Heart left ventricle (tissue), 16 donors: ENCODE measurements around the gene MALSU1. TPM values are rescaled to one million over a fixed set of nuclear protein-coding genes. Genes with fewer than 3 reads are reported as not detected.
"Not testable (repeated sequence)": the region's sequence is repeated elsewhere in the genome, so short reads cannot be mapped to it uniquely, and the experiment has no call there.

Experiments used
- ATAC-seq, 4 donors: fragments of 200-7000 bp; cut with Tn5 transposase; one replicate each; pipeline ENCODE4 v1.9.1; 2020 to 2022; ENCODE audit warnings: moderate library complexity in 4 of 4, mild to moderate bottlenecking in 3 of 4, moderate number of reproducible peaks in 1 of 4
- DNase-seq, 5 donors: peaks; one replicate each; pipeline ENCODE4 v3.0.0-alpha.2; 2020
- H3K27ac ChIP-seq, 12 donors: fragments of 200-600 bp; sonication (generic) in 4 of 12; one replicate each; pipeline versions ENCODE4 v1.5.0 to v1.8.0; 2016 to 2022; ENCODE audit warnings: mild to moderate bottlenecking in 2 of 12
- H3K27me3 ChIP-seq, 9 donors: fragments of 200-600 bp; sonication (generic) in 2 of 9; one replicate each; pipeline versions ENCODE4 v1.5.1 to v1.8.0; 2016 to 2022; ENCODE audit warnings: mild to moderate bottlenecking in 3 of 9
- H3K36me3 ChIP-seq, 9 donors: fragments of 200-600 bp; sonication (generic) in 2 of 9; one replicate each; pipeline versions ENCODE4 v1.5.0 to v1.8.0; 2018 to 2022; ENCODE audit warnings: mild to moderate bottlenecking in 2 of 9
- H3K4me1 ChIP-seq, 12 donors: fragments of 200-600 bp; sonication (generic) in 4 of 12; one replicate each; pipeline versions ENCODE4 v1.5.0 to v1.8.0; 2016 to 2022; ENCODE audit warnings: mild to moderate bottlenecking in 3 of 12
- H3K4me3 ChIP-seq, 12 donors: fragments of 200-600 bp; sonication (generic) in 4 of 12; one replicate each; pipeline versions ENCODE4 v1.5.0 to v1.8.0; 2017 to 2022; ENCODE audit warnings: mild to moderate bottlenecking in 9 of 12, moderate library complexity in 4 of 12
- H3K9me3 ChIP-seq, 12 donors: fragments of 200-600 bp; sonication (generic) in 4 of 12; one replicate each; pipeline versions ENCODE4 v1.5.0 to v1.8.0; 2016 to 2022; ENCODE audit warnings: mild to moderate bottlenecking in 1 of 12
- CTCF ChIP-seq, 12 donors: fragments of 200-600 bp; sonication (generic) in 4 of 12; IDR thresholded peaks; one replicate each; pipeline versions ENCODE4 v1.5.0 to v1.8.0; 2018 to 2022; ENCODE audit warnings: antibody characterized with exemption in 12 of 12, mild to moderate bottlenecking in 5 of 12
- POLR2A ChIP-seq, 2 donors: fragments of 450-650 bp; IDR thresholded peaks; one replicate each; pipeline ENCODE4 v1.6.1; 2017; ENCODE audit warnings: antibody characterized with exemption in 2 of 2, mild to moderate bottlenecking in 2 of 2, moderate library complexity in 2 of 2
- WGBS, 4 donors: extraction: QIAGEN DNeasy Blood & Tissue Kit in 2 of 4; methylation state at CpG; one replicate each; pipeline versions ENCODE4 v1.1.5 to v1.1.7; 2013 to 2018; 5-methylcytosine and 5-hydroxymethylcytosine counted together
- intact Hi-C, 10 donors: fragments of 100-400 bp; cut with DNase I; formaldehyde crosslinking; loops; one replicate each; pipeline versions ENCODE4 v1.11.1 to v1.14.2; 2022
- polyA plus RNA-seq, 2 donors: library from polyadenylated mRNA; stranded (reverse); fragments of 200-250 nt; gene quantifications; one replicate each; pipeline ENCODE4 v1.2.3, GENCODE V29; 2013
- total RNA-seq, 9 donors: library from RNA; depleted of rRNA in 2 of 9; stranded (reverse); fragments of >200 nt in 2 of 9; fragmentation: NEBNext Ultra II Directional in 3 of 9; extraction: Animal tissue kit (Norgen Biotek cat#: 25700) in 3 of 9; gene quantifications; one replicate each; pipeline versions ENCODE4 v1.1.0 to v1.2.4, GENCODE V29; 2016 to 2023
- donor health status: ischemic (EF 13 %, LVEDD 7.1; RV severe dilation, severe dysfunction).
- donor health status: healthy with polysubstance abuse.
- donor health status: DM: no; HTN: yes; CAD: no.
- donor health status: DM: no; HTN: no; CAD: no.
- donor health status: ischemic (EF 25% LVEDD 6.9; RV normal size, moderate dysfunction).
- donor health status: ischemic (EF 25% LVEDD 5.7; RV mildly dilated, moderate dysfunction).
- donor health status: healthy.
- donor health status: DM: yes; HTN: yes; CAD: no.
- donor health status: ischemic (EF 35%, LVEDD 5.7; RV mildly dilated, moderate dysfunction).
- donor health status: nonischemic (EF 11% LVEDD 7.7; RV severe dilation, severe dysfunction).
- donor health status: DM: yes; HTN: yes; CAD: no.
- donor health status: PGD.
- donor health status: ischemic (EF 29% LVEDD 5.4; RV normal size, mild dysfunction).
- donor health status: nonischemic (EF 23%, LVEDD 6.1; RV moderate dilation, normal function).

Gene MALSU1
- total and polyA plus RNA-seq, 11 donors, result 40.3 to 128 (median 104) TPM

GRCh38 chr7:23299770-23300300 lies 696 bp downstream of the MALSU1 start:
- DNase-seq (no peak), ATAC-seq (peak in 1 of 4 donors; percentile 2)
- Histone ChIP-seq H3K4me1 (peaks cover 4 to 51% (median 26%) of the 10 kb centered on the region in 12 donors), H3K4me3 (peak overlapping the region; percentile 78 to 98 (median 86)), H3K36me3 (peaks cover 0 to 36% (median 19%) of the 10 kb centered on the region in 9 donors), H3K27ac (peak overlapping the region in 11 of 12 donors; percentile 79 to 90 (median 84)), H3K9me3 (no peaks in the 10 kb centered on the region), H3K27me3 (no peaks in the 10 kb centered on the region)
- intact Hi-C loops, result loop anchor here in 3 of 10 donors (5.0 to 10.0 kb wide), 3 partner anchors 195 to 235 kb away; partner anchors contain the start of genes TRA2A (in 2 of the 3) and KLHL7 (in 1 of the 3)
- TF ChIP-seq POLR2A (IDR thresholded peaks at IDR 0.05), result no peak
- no peak for TF ChIP-seq CTCF (IDR thresholded peaks at IDR 0.05)
- 9 to 12% (median 11%) methylated on average over 11 to 12 of the region's 12 CpGs for WGBS, 4 donors

GRCh38 chr7:23306936-23307521 lies 7.9 kb downstream of the MALSU1 start:
- DNase-seq, result no peak
- peaks cover 0 to 20% (median 3%) of the 10 kb centered on the region in 12 donors for H3K4me1 ChIP-seq
- no peak overlapping the region for H3K27ac ChIP-seq
- no peaks in the 10 kb centered on the region for H3K27me3 ChIP-seq
- no peaks in the 10 kb centered on the region for H3K9me3 ChIP-seq
- peaks cover 0 to 79% (median 68%) of the 10 kb centered on the region in 9 donors for H3K36me3 ChIP-seq
- 93 to 96% (median 95%) methylated on average over 2 of the region's 2 CpGs for WGBS, 4 donors
- no peak for ATAC-seq
- intact Hi-C loops, result no loop called here
- no peak overlapping the region for H3K4me3 ChIP-seq
- TF ChIP-seq POLR2A (IDR thresholded peaks at IDR 0.05), result no peak

- H3K9me3 ChIP-seq, result no peaks in the 10 kb centered on the region
- intact Hi-C loops, result no loop called here
- DNase-seq (no peak), ATAC-seq (no peak)
- peaks cover 0 to 9% (median 0%) of the 10 kb centered on the region in 12 donors for H3K4me1 ChIP-seq
- no peaks in the 10 kb centered on the region for H3K27me3 ChIP-seq
- TF ChIP-seq POLR2A (IDR thresholded peaks at IDR 0.05), result no peak
- TF ChIP-seq CTCF (IDR thresholded peaks at IDR 0.05), result no peak
- H3K36me3 ChIP-seq, result peaks cover 0 to 62% (median 54%) of the 10 kb centered on the region in 9 donors
- no peak overlapping the region for H3K27ac ChIP-seq
- 81 to 88% (median 84%) methylated on average over 6 of the region's 6 CpGs for WGBS, 4 donors
- H3K4me3 ChIP-seq, result no peak overlapping the region
Measured at GRCh38 chr7:23308754-23309153, 9.6 kb downstream of the MALSU1 start.

GRCh38 chr7:23312141-23312540 lies 13.0 kb downstream of the MALSU1 start:
- H3K9me3 ChIP-seq, H3K4me3 ChIP-seq, H3K27ac ChIP-seq, H3K27me3 ChIP-seq, ATAC-seq, DNase-seq, H3K4me1 ChIP-seq, intact Hi-C loops: not testable (repeated sequence)
- H3K36me3 ChIP-seq, result peaks cover 0 to 46% (median 38%) of the 10 kb centered on the region in 9 donors
- WGBS, 4 donors, result 74 to 81% (median 78%) methylated on average over 2 of the region's 2 CpGs

- DNase-seq, result no peak
- H3K36me3 ChIP-seq, result peaks cover 0 to 14% (median 5%) of the 10 kb centered on the region in 9 donors
- no peak overlapping the region for H3K4me3 ChIP-seq
- no peak for TF ChIP-seq POLR2A (IDR thresholded peaks at IDR 0.05)
- TF ChIP-seq CTCF (IDR thresholded peaks at IDR 0.05), result no peak
- 84 to 94% (median 89%) methylated on average over 7 of the region's 7 CpGs for WGBS, 4 donors
- H3K27me3 ChIP-seq, result no peaks in the 10 kb centered on the region
- H3K4me1 ChIP-seq, result peaks cover 0 to 9% (median 0%) of the 10 kb centered on the region in 12 donors
- no peak for ATAC-seq
- intact Hi-C loops, result no loop called here
- no peaks in the 10 kb centered on the region for H3K9me3 ChIP-seq
- no peak overlapping the region for H3K27ac ChIP-seq
Measured at GRCh38 chr7:23315366-23315765, 16.2 kb downstream of the MALSU1 start.
